HG02759 (cell line): Measurements from ENCODE around the gene NPW.
"Not testable (repeated sequence)": the region's sequence is repeated elsewhere in the genome, so short reads cannot be mapped to it uniquely, and the experiment has no call there.

Experiments
- ATAC-seq: cut with Tn5 transposase; IDR thresholded peaks from one replicate; pipeline ENCODE4 v1.9.1; 2021; ENCODE audit warnings: mild to moderate bottlenecking, moderate library complexity; ENCODE audit not compliant: unreplicated experiment

Gene NPW

DNA sequence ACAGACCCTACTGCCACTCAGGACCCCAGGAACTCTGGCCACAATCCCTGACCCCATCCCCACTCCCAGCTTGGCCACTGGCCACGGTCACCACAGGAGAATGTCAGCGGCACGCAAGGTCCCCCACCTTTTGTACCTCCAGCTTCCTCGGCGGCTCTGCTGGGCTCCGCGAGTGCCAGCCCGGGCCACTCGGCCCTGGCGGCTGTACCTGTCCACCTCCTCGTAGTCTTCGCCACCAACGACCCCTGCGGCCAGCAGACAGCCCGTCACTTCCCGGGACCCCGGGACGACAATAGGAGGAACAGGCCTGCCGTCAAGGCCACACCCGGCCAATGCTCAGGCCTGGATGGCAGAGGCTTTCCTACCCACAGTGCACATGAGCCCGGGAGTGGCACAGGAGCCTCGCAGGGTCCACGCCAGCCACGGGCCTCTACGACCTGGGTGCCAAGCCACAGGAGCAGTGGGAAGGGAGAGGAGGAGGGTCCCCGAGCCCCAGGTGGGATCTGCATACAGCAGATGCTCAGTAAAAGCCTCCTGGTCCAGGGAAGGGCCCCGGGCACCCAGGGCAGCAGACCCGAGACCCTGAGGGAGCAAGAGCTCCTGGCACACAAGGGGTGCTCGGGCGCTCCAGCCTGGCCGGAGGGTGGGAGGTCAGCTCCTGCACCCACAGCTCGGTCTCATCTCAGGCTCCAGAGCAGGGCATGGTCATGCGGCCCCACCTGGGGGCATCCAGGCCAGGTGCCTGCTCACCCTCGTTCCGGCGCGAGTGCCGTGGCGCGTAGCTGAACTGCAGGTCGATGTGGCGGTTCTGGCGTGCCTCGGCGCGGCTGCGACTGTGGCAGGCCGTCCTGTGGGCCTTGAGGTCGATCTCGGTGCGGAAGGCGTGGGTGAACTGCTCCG, 17.9 kb upstream of the NPW start:
- ATAC-seq, result no peak

DNA sequence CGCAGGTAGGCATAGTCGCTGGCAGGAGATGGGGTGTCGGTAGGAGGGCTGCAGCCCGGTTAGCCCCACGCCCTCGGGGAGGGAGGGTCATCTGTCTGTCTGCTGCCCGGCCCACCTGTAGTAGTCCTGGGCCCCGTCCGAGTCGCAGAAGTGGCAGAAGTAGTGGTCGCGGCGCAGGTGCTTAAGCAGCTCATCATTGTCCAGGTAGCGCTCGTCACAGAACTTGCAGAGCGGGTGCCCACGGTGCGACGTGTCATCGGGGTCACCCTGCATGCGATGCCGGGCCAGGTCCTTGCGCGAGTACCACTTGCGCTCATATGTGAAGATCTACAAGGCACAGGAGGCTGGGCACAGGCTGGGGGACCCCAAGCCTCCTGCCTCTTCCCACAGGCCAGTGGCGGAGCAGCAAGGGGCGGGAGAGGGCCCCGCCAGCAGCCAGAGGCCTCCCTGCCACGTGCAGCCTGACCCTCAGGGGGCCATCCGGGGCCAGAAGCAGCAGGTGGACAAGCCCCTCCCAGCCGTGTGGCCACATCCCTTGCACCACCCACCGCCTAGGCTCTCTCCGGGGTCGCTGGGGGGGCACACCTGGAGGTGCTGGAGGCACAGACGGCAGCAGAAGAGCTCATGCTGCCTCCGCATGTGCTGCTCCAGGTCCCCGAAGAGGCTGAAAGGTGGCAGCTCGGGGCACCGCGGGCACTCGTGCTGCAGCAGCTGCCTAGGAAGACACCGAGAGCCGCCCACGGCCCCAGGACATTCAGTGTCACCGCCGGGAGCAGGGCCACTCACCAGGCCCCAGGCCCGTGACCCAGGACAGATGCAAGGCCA, 17.0 kb upstream of the NPW start:
- ATAC-seq, result no peak

DNA sequence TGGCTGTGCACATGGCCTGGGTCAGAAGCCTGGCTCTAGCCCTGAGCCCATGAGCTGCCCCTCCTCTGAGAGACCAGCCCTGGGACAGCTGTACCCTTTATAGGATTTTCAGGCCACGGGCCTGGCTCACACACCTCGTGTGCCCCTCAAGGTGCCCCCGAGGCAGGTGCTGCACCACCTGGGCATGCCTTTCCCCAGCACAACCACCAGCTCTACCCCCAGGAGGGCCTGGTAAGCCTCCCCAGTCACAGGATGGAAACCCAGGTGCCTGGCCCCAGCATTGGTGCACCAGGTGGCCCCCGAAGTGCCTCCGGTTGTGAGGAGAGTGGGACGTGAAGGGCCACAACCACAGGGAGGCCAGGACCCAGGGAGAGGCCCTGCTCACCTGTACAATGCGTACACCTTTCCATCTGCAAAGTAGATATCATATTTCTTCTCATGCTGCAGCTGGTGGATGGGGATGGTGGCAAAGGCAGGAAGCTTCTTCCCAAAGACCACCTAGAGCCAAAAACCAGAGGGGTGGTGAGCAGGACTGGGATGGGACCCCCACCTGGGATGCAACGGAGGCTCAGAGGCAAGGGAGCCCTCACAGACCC, 16.3 kb upstream of the NPW start:
- ATAC-seq, result no peak

- peak; percentile 73 for ATAC-seq
Measured at GRCh38 chr16:2003827-2004641, 15.6 kb upstream of the NPW start.

GRCh38 chr16:2004795-2005517, 14.6 kb upstream of the NPW start:
- no peak for ATAC-seq

GRCh38 chr16:2005646-2006045, 13.9 kb upstream of the NPW start:
- no peak for ATAC-seq

- no peak for ATAC-seq
Measured at GRCh38 chr16:2006317-2006716, 13.3 kb upstream of the NPW start.

GRCh38 chr16:2007081-2007836, 12.3 kb upstream of the NPW start:
- ATAC-seq, result no peak

DNA sequence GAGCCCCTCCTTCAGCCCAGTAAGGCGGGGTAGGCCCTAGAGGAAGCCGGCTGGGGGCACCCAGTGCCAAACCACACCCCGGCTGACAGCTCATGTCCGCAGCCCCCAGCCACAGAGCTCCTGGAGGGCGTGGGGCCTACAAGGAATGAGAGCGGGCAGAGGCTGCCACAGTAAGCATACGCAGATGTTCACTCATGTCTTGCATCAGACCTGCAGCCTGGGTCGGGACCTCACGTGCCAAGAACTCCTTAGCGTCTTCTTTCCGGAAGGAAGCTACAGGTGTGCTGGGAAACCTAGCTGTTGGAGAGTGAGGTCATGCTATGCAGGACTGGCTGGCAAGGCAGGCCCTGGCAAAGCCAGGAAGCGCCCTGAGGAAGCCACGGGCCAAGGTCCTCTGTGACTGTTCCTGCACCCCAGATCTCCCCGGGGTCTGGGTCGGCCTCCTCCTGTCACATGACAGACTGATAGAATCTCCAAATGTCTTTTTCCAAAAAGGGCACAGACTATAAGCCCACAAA, 11.5 kb upstream of the NPW start:
- no peak for ATAC-seq

DNA sequence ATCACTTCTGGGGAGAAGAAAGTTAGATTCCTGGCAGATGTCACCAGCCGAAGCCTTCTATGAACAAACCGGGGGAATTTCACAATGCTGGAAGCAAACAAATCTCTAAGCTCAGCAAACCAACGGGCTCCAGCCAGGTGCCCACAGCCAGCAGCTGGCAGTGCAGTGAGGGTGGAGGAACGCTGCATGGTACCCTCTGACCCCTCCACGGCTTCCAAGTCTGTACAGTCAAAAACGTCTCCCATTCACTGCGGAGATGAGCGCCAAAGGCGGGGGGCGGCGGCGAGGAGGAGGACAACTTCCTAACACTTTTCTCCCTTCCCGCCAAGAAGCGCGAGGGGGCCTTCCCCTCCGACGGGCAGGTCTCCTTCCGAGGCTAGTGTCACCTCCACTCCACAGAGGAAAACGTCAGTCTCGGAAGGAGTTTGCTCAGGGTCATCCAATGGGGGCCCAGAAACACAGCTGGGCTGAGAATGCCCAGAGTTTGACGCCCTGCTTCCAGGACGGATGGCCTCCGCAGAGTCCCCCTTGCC, 10.9 kb upstream of the NPW start:
- ATAC-seq, result no peak

DNA sequence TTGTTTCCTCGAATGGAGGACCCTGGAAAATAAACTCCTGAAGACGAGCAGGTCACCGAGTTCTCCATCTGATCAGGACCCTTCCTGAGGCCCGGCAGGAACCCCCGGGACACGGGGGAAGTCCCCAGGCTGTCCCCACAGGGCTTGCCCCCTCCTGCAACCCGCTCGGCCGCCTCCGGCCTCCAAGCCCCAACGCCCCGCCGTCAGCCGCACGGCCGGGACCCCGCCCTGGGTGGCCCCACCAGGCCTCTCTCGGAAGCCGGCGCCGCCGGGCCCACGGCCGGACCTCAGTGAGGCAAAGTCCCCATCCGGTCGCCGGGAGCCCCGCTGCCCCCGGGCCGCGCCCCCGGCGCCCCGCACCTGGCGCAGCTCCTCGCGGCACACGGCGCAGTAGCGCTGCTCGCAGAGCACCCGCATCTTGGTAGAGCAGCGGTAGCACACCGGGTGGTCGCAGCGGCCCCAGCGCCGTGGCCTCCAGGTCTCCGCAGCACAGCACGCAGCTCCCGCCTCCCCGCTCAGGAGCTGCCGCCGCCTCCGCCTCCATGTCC, 10.3 kb upstream of the NPW start:
- peak; percentile 31 for ATAC-seq

GRCh38 chr16:2009791-2010510, 9.6 kb upstream of the NPW start, which contains the start of gene ZNF598:
Gene ZNF598, minus strand, starts transcription at chr16:2009821.
- peak; percentile 89 for ATAC-seq

GRCh38 chr16:2011726-2012125, 7.9 kb upstream of the NPW start:
- ATAC-seq, result not testable (repeated sequence)

DNA sequence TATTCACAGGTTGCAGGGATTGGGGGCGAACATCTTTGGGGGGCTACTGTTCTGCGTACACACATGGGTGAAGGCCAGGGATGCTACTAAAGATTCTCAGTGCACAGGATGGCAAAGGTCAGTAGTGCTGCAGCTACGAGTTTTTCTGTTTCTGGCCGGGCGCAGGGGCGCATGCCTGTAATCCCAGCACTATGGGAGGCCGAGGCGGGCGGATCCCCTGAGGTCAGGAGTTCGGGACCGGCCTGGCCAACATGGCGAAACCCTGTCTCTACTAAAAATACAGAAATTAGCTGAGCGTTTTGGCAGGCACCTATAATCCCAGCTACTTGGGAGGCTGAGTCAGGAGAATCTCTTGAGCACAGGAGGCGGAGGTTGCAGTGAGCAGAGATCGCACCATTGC, 6.1 kb upstream of the NPW start:
- ATAC-seq, result no peak

DNA sequence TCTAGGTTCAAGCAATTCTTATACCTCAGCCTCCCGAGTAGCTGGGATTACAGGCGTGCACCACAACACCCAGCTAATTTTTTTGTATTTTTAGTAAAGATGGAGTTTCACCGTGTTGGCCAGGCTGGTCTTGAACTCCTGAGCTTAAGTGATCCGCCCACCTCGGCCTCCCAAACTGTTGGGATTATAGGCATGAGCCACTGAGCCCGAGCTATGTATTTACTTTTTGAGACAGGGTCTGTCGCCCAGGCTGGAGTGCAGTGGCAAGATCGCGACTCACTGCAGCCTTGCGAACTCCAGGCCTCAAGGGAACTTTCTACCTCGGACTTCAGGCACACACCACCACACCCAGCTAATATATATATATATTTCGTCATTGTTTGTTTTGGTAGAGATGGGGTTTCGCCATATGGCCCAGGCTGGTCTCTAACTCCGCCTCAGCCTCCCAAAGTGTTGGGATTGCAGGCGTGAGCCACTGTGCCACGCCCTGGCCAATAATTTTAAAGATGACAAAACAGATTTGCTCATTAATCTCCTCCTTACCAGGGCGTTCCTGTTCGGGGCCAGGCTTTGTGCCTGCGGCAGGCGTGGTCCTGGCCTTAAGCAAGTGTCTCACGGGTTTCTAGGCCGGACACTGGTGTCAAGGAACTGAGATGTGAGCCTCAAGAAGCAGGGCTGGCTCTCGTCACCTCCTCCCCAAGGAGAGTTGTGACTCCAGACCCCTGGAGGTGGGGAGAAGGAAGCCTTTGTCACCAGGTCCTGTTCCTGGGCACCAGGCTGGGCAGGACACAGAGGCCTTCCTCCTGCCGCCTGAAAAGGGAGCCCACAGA, 4.3 kb upstream of the NPW start:
- no peak for ATAC-seq

- ATAC-seq, result no peak
Measured at GRCh38 chr16:2015947-2016208, 3.7 kb upstream of the NPW start.

DNA sequence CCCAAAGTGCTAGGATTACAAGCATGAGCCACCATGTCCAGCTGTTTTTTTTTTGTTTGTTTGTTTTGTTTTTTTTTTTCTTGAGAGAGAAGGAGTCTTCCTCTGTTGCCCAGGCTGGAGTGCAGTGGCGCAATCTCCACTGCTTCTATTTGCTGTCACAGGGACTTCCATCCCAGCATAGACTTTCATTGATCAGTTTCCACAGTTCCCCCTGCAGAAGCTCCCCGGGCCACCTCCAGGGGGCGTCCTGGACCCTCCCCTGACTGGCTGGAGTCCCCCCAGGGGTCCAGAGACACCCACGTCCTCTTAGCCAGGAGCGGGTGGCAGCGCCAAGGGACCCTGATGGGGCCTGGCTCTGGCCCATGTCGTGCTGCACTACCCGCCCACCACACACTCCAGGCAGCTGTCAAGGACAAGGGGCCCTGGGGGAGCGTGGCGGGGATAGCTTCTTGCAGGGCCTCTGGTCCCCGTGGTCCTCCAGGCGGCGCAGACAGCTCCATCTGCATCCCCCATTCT, 3.1 kb upstream of the NPW start:
- ATAC-seq, result no peak
